Erythroblast (primary cell): ENCODE results near the gene BLMH.

Experiments
- GATA1 ChIP-seq: IDR thresholded peaks from 2 replicates; pipeline ENCODE4 v1.6.1; 2011; ENCODE audit warnings: low read depth, mild to moderate bottlenecking, control low read depth, low read length, moderate library complexity
- POLR2A ChIP-seq: IDR thresholded peaks from 2 replicates; pipeline ENCODE4 v1.6.1; 2011; ENCODE audit warnings: mild to moderate bottlenecking, low read length

DNA sequence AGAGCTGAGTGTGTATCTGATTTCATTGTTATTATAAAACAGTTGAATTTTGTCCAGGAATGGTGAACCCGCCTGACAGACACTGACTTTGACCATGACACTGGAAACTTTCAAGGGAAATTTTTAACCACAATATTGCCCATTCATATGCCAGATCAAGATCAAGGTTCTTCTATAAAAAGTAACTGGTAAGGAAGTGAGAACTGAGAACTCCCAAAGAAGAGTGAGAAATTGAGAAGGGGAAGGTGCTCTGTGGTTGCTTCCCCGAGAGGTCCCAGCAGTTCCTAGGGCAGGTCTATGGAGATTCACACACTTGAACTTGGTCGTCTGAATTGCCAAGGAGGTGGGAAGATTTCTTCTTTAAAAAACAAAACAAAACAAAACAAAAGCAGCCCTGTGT lies 83.5 kb downstream of the BLMH start:
- TF ChIP-seq POLR2A (no peak), GATA1 (no peak)
